ENCODE measurements around the gene SMAD1.

Gene SMAD1

DNA sequence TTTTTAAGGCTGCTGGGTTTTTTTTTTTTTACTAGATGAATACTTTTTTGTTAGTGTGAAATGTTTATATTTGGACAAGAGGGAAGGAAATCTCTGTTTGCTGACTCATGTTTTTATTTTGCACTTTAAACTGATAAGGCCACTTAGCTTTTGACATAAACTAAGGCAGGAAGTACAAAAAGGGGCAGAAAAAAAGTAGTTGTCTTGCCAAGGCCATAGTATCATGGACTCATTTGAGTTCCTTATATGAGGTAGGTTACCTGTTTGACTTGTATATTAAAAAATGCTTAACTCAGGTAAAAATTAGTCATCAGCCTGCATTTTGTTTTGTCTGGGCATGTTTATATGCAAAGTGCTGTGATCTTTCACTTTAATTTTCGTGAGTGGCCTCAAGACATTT is 26.0 kb downstream of the SMAD1 start:
- no peak for ATAC-seq
- TF ChIP-seq, protein P1, sequence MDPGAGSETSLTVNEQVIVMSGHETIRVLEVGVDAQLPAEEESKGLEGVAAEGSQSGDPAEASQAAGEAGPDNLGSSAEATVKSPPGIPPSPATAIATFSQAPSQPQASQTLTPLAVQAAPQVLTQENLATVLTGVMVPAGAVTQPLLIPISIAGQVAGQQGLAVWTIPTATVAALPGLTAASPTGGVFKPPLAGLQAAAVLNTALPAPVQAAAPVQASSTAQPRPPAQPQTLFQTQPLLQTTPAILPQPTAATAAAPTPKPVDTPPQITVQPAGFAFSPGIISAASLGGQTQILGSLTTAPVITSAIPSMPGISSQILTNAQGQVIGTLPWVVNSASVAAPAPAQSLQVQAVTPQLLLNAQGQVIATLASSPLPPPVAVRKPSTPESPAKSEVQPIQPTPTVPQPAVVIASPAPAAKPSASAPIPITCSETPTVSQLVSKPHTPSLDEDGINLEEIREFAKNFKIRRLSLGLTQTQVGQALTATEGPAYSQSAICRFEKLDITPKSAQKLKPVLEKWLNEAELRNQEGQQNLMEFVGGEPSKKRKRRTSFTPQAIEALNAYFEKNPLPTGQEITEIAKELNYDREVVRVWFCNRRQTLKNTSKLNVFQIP (CRISPR knock-in tag; IDR thresholded peaks at IDR 0.05; ENCODE audit: borderline replicate concordance, low read depth), result no peak
- TF ChIP-seq, protein P2, sequence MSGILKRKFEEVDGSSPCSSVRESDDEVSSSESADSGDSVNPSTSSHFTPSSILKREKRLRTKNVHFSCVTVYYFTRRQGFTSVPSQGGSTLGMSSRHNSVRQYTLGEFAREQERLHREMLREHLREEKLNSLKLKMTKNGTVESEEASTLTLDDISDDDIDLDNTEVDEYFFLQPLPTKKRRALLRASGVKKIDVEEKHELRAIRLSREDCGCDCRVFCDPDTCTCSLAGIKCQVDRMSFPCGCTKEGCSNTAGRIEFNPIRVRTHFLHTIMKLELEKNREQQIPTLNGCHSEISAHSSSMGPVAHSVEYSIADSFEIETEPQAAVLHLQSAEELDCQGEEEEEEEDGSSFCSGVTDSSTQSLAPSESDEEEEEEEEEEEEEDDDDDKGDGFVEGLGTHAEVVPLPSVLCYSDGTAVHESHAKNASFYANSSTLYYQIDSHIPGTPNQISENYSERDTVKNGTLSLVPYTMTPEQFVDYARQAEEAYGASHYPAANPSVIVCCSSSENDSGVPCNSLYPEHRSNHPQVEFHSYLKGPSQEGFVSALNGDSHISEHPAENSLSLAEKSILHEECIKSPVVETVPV (CRISPR knock-in tag; IDR thresholded peaks at IDR 0.05), result no peak
- TF ChIP-seq ZFP3 (CRISPR knock-in tag; IDR thresholded peaks at IDR 0.05) (no peak), ZNF565 (CRISPR knock-in tag; conservative IDR thresholded peaks at IDR 0.05; ENCODE audit: low read depth) (no peak), ZC3H10 (CRISPR knock-in tag; IDR thresholded peaks at IDR 0.05) (no peak), ZNF8 (CRISPR knock-in tag; IDR thresholded peaks at IDR 0.05) (no peak), ESRRG (CRISPR knock-in tag; IDR thresholded peaks at IDR 0.05) (no peak), TCF4 (CRISPR knock-in tag; IDR thresholded peaks at IDR 0.05; ENCODE audit: borderline replicate concordance) (no peak)
- TF ChIP-seq, protein P3, sequence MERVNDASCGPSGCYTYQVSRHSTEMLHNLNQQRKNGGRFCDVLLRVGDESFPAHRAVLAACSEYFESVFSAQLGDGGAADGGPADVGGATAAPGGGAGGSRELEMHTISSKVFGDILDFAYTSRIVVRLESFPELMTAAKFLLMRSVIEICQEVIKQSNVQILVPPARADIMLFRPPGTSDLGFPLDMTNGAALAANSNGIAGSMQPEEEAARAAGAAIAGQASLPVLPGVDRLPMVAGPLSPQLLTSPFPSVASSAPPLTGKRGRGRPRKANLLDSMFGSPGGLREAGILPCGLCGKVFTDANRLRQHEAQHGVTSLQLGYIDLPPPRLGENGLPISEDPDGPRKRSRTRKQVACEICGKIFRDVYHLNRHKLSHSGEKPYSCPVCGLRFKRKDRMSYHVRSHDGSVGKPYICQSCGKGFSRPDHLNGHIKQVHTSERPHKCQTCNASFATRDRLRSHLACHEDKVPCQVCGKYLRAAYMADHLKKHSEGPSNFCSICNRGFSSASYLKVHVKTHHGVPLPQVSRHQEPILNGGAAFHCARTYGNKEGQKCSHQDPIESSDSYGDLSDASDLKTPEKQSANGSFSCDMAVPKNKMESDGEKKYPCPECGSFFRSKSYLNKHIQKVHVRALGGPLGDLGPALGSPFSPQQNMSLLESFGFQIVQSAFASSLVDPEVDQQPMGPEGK (CRISPR knock-in tag; IDR thresholded peaks at IDR 0.05; ENCODE audit: borderline replicate concordance), result no peak

DNA sequence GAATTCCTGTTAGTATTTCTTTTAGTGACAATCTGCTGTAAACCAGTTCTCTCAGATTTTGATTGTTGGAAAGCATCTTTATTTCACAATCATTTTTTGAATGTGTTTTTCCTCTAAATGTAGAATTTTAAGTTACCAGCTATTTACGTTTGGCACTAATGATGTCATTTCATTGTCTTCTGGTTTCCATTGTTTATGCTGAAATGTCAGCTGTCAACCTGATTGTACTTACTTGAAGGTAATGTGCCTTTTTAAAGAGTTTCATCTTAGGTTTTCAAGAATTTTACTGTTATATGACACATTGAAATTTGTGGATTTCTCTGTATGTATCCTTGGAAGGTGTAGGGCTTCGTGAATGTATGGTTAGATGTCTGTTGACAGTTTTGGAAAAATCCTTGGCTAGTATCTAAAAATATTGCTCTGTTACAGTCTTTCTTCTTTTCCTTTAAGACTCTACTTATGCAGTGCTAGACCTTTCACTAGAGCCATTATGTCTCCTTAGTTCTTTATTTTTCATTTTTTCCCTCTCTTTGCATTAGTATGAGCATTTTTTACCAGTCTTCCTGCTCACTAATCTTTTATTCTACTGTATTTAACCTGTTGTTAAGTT is 30.4 kb downstream of the SMAD1 start:
- no peak for TF ChIP-seq BACH2 (CRISPR knock-in tag; IDR thresholded peaks at IDR 0.05; ENCODE audit: borderline replicate concordance)
- no peak for TF ChIP-seq ZNF565 (CRISPR knock-in tag; conservative IDR thresholded peaks at IDR 0.05; ENCODE audit: low read depth)
- no peak for ATAC-seq

DNA sequence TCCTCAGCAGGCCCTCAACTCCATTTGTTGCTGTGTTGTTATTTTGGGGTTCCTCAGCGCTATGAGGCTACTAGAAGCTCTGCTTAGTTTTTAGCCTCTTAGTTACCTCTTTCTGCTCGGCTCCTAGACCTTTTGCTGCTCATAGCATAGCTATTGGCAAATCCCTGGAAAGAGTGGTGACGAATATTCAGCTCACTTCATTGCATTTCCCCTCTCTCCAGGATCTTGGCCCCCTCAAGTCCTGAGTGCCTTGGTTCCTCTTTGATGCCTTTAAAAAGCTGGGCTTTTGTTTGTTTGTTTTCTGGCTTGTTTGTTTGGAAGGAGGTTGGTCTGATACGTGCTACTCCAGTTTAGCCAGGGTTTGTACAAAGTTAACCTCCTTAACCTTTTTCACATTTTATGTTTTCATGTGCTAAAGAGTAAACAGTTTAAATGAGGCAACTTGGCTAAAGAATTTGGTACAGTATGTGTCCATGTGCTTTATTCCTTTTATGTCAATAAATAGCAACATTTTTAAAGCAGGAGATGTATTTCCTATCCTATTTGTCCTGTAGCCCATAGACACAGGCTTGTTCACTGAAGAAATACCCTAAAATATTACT is 31.5 kb downstream of the SMAD1 start:
- ATAC-seq, result no peak
- TF ChIP-seq ZC3H10 (CRISPR knock-in tag; IDR thresholded peaks at IDR 0.05) (no peak), ZFP30 (CRISPR knock-in tag; IDR thresholded peaks at IDR 0.05) (no peak), TCF4 (CRISPR knock-in tag; IDR thresholded peaks at IDR 0.05; ENCODE audit: borderline replicate concordance) (no peak), ARNTL (CRISPR knock-in tag; IDR thresholded peaks at IDR 0.05; ENCODE audit: borderline replicate concordance, low read depth) (no peak), TOX (CRISPR knock-in tag; IDR thresholded peaks at IDR 0.05; ENCODE audit: borderline replicate concordance) (no peak)
- TF ChIP-seq, protein P3 (CRISPR knock-in tag; IDR thresholded peaks at IDR 0.05; ENCODE audit: borderline replicate concordance), result no peak

DNA sequence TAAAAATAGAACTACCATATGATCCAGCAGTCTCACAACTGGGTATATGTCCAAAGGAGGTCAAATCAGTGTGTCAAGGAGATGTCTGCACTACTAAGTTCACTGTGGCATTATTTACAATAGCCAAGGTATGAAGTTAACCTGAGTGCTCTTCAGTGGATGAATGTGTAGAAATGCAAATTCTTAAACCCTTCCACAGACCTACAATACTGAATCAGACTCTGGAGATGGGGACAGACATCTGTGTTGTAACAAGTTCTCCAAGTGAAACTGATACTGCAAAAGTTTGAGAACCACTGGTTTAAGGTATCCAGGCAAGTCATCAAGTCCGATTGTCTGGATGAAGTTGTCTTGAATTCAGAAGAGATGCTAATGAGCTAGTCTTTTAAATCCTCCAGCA is 38.5 kb downstream of the SMAD1 start:
- no peak for ATAC-seq
- TF ChIP-seq PPARA (CRISPR knock-in tag; IDR thresholded peaks at IDR 0.05; ENCODE audit: borderline replicate concordance) (no peak), CSDC2 (CRISPR knock-in tag; IDR thresholded peaks at IDR 0.05) (no peak), ISL1 (CRISPR knock-in tag; IDR thresholded peaks at IDR 0.05) (no peak), BACH2 (CRISPR knock-in tag; IDR thresholded peaks at IDR 0.05; ENCODE audit: borderline replicate concordance) (no peak), OSR1 (CRISPR knock-in tag; IDR thresholded peaks at IDR 0.05) (no peak), ZNF565 (CRISPR knock-in tag; conservative IDR thresholded peaks at IDR 0.05; ENCODE audit: low read depth) (no peak), ZNF70 (CRISPR knock-in tag; IDR thresholded peaks at IDR 0.05) (no peak), GLIS3 (CRISPR knock-in tag; IDR thresholded peaks at IDR 0.05) (no peak), ESRRG (CRISPR knock-in tag; IDR thresholded peaks at IDR 0.05) (no peak), ZFP30 (CRISPR knock-in tag; IDR thresholded peaks at IDR 0.05) (no peak), ZNF8 (CRISPR knock-in tag; IDR thresholded peaks at IDR 0.05) (no peak), ZC3H10 (CRISPR knock-in tag; IDR thresholded peaks at IDR 0.05) (no peak), ZFP3 (CRISPR knock-in tag; IDR thresholded peaks at IDR 0.05) (no peak), TOX (CRISPR knock-in tag; IDR thresholded peaks at IDR 0.05; ENCODE audit: borderline replicate concordance) (no peak), RARB (CRISPR knock-in tag; IDR thresholded peaks at IDR 0.05) (no peak)
- TF ChIP-seq, protein P1 (CRISPR knock-in tag; IDR thresholded peaks at IDR 0.05; ENCODE audit: borderline replicate concordance, low read depth), result no peak
- TF ChIP-seq, protein P2 (CRISPR knock-in tag; IDR thresholded peaks at IDR 0.05), result no peak
- TF ChIP-seq, protein P4, sequence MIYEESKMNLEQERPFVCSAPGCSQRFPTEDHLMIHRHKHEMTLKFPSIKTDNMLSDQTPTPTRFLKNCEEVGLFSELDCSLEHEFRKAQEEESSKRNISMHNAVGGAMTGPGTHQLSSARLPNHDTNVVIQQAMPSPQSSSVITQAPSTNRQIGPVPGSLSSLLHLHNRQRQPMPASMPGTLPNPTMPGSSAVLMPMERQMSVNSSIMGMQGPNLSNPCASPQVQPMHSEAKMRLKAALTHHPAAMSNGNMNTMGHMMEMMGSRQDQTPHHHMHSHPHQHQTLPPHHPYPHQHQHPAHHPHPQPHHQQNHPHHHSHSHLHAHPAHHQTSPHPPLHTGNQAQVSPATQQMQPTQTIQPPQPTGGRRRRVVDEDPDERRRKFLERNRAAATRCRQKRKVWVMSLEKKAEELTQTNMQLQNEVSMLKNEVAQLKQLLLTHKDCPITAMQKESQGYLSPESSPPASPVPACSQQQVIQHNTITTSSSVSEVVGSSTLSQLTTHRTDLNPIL (CRISPR knock-in tag; IDR thresholded peaks at IDR 0.05; ENCODE audit: low read depth), result no peak
